Neural cell (in vitro differentiated cells): Measurements from ENCODE around the gene OR6J1. TPM values are rescaled to one million over a fixed set of nuclear protein-coding genes. Genes with fewer than 3 reads are reported as not detected.

Experiments
- H2AFZ ChIP-seq: fragments of 200-600, 300-800 bp; sonication (generic), shearing (Covaris generic); 2 replicates; pipeline ENCODE4 v1.6.0; 2014; ENCODE audit warnings: low read depth, mild to moderate bottlenecking, antibody characterized with exemption, low read length, moderate library complexity
- H3F3A ChIP-seq: fragments of 200-600 bp; shearing (Covaris generic); 2 replicates; pipeline ENCODE4 v1.6.1; 2016; ENCODE audit warnings: mild to moderate bottlenecking, moderate library complexity, mixed read lengths, antibody characterized with exemption, low read length; ENCODE audit not compliant: insufficient read depth, poor library complexity, severe bottlenecking
- H3K27ac ChIP-seq: fragments of 200-600, 300-800 bp; sonication (generic), shearing (Covaris generic); 2 replicates; pipeline ENCODE4 v1.5.1; 2014; ENCODE audit warnings: mild to moderate bottlenecking, low read length, moderate library complexity
- H3K27me3 ChIP-seq: fragments of 300-800, 200-600 bp; sonication (generic), shearing (Covaris generic); 2 replicates; pipeline ENCODE4 v1.6.0; 2014; ENCODE audit warnings: mild to moderate bottlenecking, low read depth, low read length, moderate library complexity; ENCODE audit not compliant: insufficient read depth
- H3K36me3 ChIP-seq: fragments of 300-800, 200-600 bp; sonication (generic), shearing (Covaris generic); 2 replicates; pipeline ENCODE4 v1.5.1; 2014; ENCODE audit warnings: mild to moderate bottlenecking, antibody characterized with exemption, low read length, moderate library complexity; ENCODE audit not compliant: insufficient read depth
- H3K4me2 ChIP-seq: fragments of 300-800, 200-600 bp; sonication (generic), shearing (Covaris generic); 2 replicates; pipeline ENCODE4 v1.6.0; 2014; ENCODE audit warnings: mild to moderate bottlenecking, low read length
- H3K4me3 ChIP-seq: fragments of 300-800, 200-600 bp; sonication (generic), shearing (Covaris generic); 2 replicates; pipeline ENCODE4 v1.5.1; 2014; ENCODE audit warnings: mild to moderate bottlenecking, low read length, moderate library complexity
- H3K79me2 ChIP-seq: fragments of 200-600 bp; shearing (Covaris generic); replicated peaks from 2 replicates; pipeline ENCODE4 v1.6.0; 2014; ENCODE audit warnings: mild to moderate bottlenecking, low read length, moderate library complexity; ENCODE audit not compliant: insufficient read depth
- H3K9ac ChIP-seq: fragments of 300-800, 200-600 bp; sonication (generic), shearing (Covaris generic); 2 replicates; pipeline ENCODE4 v1.6.1; 2016; ENCODE audit warnings: mild to moderate bottlenecking, low read length, mixed read lengths
- H3K9me2 ChIP-seq: fragments of 200-600 bp; shearing (Covaris generic); 2 replicates; pipeline ENCODE4 v1.6.1; 2016; ENCODE audit warnings: mild to moderate bottlenecking, low read length, mixed read lengths; ENCODE audit not compliant: insufficient read depth
- H3K9me3 ChIP-seq: fragments of 200-600, 300-800 bp; sonication (generic), shearing (Covaris generic); 2 replicates; pipeline ENCODE4 v1.6.1; 2016; ENCODE audit warnings: mild to moderate bottlenecking, mixed run types, low read length, moderate library complexity, mixed read lengths
- H4K20me1 ChIP-seq: fragments of 200-600 bp; shearing (Covaris generic); 2 replicates; pipeline ENCODE4 v1.6.1; 2016; ENCODE audit warnings: mild to moderate bottlenecking, mixed run types; ENCODE audit not compliant: insufficient read depth
- EP300 ChIP-seq: fragments of 450-650 bp; conservative IDR thresholded peaks from 2 replicates; pipeline ENCODE4 v1.6.1; 2014; ENCODE audit warnings: antibody characterized with exemption, mild to moderate bottlenecking, moderate library complexity; ENCODE audit not compliant: poor library complexity, severe bottlenecking
- EZH2 ChIP-seq: fragments of 200-600, 300-800 bp; shearing (Covaris generic), sonication (generic); IDR thresholded peaks from 2 replicates; pipeline ENCODE4 v1.6.1; 2014; ENCODE audit warnings: antibody characterized with exemption, low read length, borderline replicate concordance, mild to moderate bottlenecking; ENCODE audit not compliant: insufficient read depth, poor library complexity, severe bottlenecking
- MXI1 ChIP-seq: fragments of 450-650 bp; conservative IDR thresholded peaks from 2 replicates; pipeline ENCODE4 v1.6.1; 2014; ENCODE audit warnings: antibody characterized with exemption, mild to moderate bottlenecking; ENCODE audit not compliant: poor library complexity, severe bottlenecking
- POLR2AphosphoS5 ChIP-seq: IDR thresholded peaks from 2 replicates; pipeline ENCODE4 v1.6.1; 2012
- RAD21 ChIP-seq: fragments of 450-650 bp; conservative IDR thresholded peaks from 2 replicates; pipeline ENCODE4 v1.6.1; 2014; ENCODE audit warnings: antibody characterized with exemption, mild to moderate bottlenecking, moderate library complexity
- SMC3 ChIP-seq: fragments of 450-650 bp; conservative IDR thresholded peaks from 2 replicates; pipeline ENCODE4 v1.6.1; 2014; ENCODE audit warnings: antibody characterized with exemption, mild to moderate bottlenecking, moderate library complexity; ENCODE audit not compliant: poor library complexity
- TAF1 ChIP-seq: IDR thresholded peaks from 2 replicates; pipeline ENCODE4 v1.6.1; 2012; ENCODE audit warnings: low read depth
- polyA plus RNA-seq: library from polyadenylated mRNA; depleted of rRNA; stranded (reverse); fragments of >200 nt; gene quantifications from 2 replicates; pipeline ENCODE4 v1.2.3, GENCODE V29; 2014
- TF ChIP-seq, protein P1 (sequence below): fragments of 450-650 bp; IDR thresholded peaks from 2 replicates; pipeline ENCODE4 v1.5.1; 2014; ENCODE audit warnings: antibody characterized with exemption, mild to moderate bottlenecking, moderate library complexity; ENCODE audit not compliant: poor library complexity, severe bottlenecking
- TF ChIP-seq, protein P2 (sequence below): IDR thresholded peaks from 2 replicates; pipeline ENCODE4 v1.6.1; 2012; ENCODE audit warnings: borderline replicate concordance

OR6J1 gene
- polyA plus RNA-seq, 1 donor from 2014 or later: not detected

DNA sequence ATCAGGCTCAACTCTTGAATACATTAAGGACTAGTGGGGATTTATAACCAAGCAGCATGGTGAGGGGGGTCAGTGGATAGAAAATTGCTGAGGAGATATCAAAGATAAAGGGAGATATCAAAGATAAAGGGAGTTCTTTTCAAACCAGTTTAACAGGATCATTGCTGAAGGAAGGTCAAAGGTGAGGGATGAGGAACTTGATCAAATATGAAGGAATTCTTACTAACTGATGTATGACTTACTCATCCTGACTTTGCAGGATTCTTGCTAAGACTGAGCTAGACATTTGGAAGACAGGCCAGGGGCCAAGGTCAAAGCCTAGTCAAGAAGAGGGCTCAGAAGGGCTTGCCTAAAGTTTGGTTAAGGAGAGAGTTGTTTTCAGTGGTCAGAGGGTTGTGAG lies 41.3 kb downstream of the OR6J1 start:
- no peaks in the 10 kb centered on the region for H3F3A ChIP-seq
- no peak overlapping the region for H3K4me3 ChIP-seq
- H3K36me3 ChIP-seq: peaks cover 7% of the 10 kb centered on the region
- no peak overlapping the region for H3K4me2 ChIP-seq
- H3K9ac ChIP-seq: no peak overlapping the region
- peaks cover 3% of the 10 kb centered on the region for H3K79me2 ChIP-seq
- no peak for TF ChIP-seq RAD21
- no peak for TF ChIP-seq EP300
- no peak for TF ChIP-seq POLR2AphosphoS5
- no peak for TF ChIP-seq SMC3
- TF ChIP-seq MXI1: no peak
- TF ChIP-seq TAF1: no peak
- TF ChIP-seq, protein P1, sequence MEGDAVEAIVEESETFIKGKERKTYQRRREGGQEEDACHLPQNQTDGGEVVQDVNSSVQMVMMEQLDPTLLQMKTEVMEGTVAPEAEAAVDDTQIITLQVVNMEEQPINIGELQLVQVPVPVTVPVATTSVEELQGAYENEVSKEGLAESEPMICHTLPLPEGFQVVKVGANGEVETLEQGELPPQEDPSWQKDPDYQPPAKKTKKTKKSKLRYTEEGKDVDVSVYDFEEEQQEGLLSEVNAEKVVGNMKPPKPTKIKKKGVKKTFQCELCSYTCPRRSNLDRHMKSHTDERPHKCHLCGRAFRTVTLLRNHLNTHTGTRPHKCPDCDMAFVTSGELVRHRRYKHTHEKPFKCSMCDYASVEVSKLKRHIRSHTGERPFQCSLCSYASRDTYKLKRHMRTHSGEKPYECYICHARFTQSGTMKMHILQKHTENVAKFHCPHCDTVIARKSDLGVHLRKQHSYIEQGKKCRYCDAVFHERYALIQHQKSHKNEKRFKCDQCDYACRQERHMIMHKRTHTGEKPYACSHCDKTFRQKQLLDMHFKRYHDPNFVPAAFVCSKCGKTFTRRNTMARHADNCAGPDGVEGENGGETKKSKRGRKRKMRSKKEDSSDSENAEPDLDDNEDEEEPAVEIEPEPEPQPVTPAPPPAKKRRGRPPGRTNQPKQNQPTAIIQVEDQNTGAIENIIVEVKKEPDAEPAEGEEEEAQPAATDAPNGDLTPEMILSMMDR: no peak
- TF ChIP-seq, protein P2, sequence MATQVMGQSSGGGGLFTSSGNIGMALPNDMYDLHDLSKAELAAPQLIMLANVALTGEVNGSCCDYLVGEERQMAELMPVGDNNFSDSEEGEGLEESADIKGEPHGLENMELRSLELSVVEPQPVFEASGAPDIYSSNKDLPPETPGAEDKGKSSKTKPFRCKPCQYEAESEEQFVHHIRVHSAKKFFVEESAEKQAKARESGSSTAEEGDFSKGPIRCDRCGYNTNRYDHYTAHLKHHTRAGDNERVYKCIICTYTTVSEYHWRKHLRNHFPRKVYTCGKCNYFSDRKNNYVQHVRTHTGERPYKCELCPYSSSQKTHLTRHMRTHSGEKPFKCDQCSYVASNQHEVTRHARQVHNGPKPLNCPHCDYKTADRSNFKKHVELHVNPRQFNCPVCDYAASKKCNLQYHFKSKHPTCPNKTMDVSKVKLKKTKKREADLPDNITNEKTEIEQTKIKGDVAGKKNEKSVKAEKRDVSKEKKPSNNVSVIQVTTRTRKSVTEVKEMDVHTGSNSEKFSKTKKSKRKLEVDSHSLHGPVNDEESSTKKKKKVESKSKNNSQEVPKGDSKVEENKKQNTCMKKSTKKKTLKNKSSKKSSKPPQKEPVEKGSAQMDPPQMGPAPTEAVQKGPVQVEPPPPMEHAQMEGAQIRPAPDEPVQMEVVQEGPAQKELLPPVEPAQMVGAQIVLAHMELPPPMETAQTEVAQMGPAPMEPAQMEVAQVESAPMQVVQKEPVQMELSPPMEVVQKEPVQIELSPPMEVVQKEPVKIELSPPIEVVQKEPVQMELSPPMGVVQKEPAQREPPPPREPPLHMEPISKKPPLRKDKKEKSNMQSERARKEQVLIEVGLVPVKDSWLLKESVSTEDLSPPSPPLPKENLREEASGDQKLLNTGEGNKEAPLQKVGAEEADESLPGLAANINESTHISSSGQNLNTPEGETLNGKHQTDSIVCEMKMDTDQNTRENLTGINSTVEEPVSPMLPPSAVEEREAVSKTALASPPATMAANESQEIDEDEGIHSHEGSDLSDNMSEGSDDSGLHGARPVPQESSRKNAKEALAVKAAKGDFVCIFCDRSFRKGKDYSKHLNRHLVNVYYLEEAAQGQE: no peak
- no peak for TF ChIP-seq EZH2
- no peak overlapping the region for H2AFZ ChIP-seq
- no peaks in the 10 kb centered on the region for H3K9me3 ChIP-seq
- no peaks in the 10 kb centered on the region for H3K9me2 ChIP-seq
- no peaks in the 10 kb centered on the region for H3K27me3 ChIP-seq
- no peaks in the 10 kb centered on the region for H4K20me1 ChIP-seq
- H3K27ac ChIP-seq: no peak overlapping the region

DNA sequence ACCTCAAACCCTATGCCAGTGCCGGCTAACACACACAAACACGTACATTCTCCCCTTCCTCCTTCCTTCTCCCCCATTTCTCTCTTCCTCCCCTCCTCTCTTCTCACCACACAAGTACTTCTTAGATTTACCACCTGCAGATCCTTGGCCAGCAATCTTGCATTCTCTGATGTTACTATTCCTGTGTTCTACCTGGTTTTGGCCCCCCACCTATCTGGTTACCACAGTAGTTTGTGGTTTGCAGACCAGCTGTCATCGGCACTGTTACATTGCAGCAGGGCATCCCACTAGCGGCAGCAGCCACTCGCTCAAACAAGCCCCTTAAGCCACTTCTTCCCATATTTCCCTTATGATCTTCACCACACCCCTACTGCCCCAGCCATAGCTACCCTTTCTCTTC lies 42.2 kb downstream of the OR6J1 start:
- H3K27ac ChIP-seq: no peak overlapping the region
- no peaks in the 10 kb centered on the region for H3K9me3 ChIP-seq
- no peak overlapping the region for H3K4me3 ChIP-seq
- no peaks in the 10 kb centered on the region for H3F3A ChIP-seq
- no peak for TF ChIP-seq TAF1
- TF ChIP-seq, protein P1: no peak
- no peak for TF ChIP-seq POLR2AphosphoS5
- TF ChIP-seq EP300: no peak
- TF ChIP-seq SMC3: no peak
- TF ChIP-seq RAD21: no peak
- no peak for TF ChIP-seq MXI1
- TF ChIP-seq EZH2: no peak
- TF ChIP-seq, protein P2: no peak
- no peak overlapping the region for H2AFZ ChIP-seq
- H3K9ac ChIP-seq: no peak overlapping the region
- no peak overlapping the region for H3K4me2 ChIP-seq
- no peaks in the 10 kb centered on the region for H3K27me3 ChIP-seq
- H3K9me2 ChIP-seq: no peaks in the 10 kb centered on the region
- H4K20me1 ChIP-seq: no peaks in the 10 kb centered on the region
- H3K36me3 ChIP-seq: peaks cover 7% of the 10 kb centered on the region
- H3K79me2 ChIP-seq: peaks cover 3% of the 10 kb centered on the region
